GM23338 (cell line): ENCODE data around the gene GRM5. TPM values are rescaled to one million over a fixed set of nuclear protein-coding genes. Genes with fewer than 3 reads are reported as not detected.

Experiments used
- ATAC-seq: fragments of 200-7000 bp; cut with Tn5 transposase; 3 replicates; pipeline ENCODE4 v1.9.1; 2020
- DNase-seq: peaks from one replicate; pipeline ENCODE4 v3.0.0-alpha.2; 2015; ENCODE audit warnings: low spot score
- H2AFZ ChIP-seq: fragments of 200-600 bp; sonication (generic); 2 replicates; pipeline ENCODE4 v1.8.0; 2016; ENCODE audit warnings: antibody characterized with exemption, mild to moderate bottlenecking, moderate library complexity
- H3F3A ChIP-seq: fragments of 200-600 bp; sonication (generic); replicated peaks from 2 replicates; pipeline ENCODE4 v1.8.0; 2017; ENCODE audit warnings: antibody characterized with exemption, mixed run types, low read depth
- H3K27ac ChIP-seq: fragments of 200-600 bp; sonication (generic); 2 replicates; pipeline ENCODE4 v1.6.1; 2016; ENCODE audit warnings: low read depth
- H3K27me3 ChIP-seq: fragments of 200-600 bp; sonication (generic); 2 replicates; pipeline ENCODE4 v1.8.0; 2016; ENCODE audit warnings: mild to moderate bottlenecking, mixed run types, moderate library complexity; ENCODE audit not compliant: insufficient read depth
- H3K36me3 ChIP-seq: fragments of 200-600 bp; sonication (generic); 2 replicates; pipeline ENCODE4 v1.8.0; 2016; ENCODE audit warnings: mild to moderate bottlenecking; ENCODE audit not compliant: insufficient read depth
- H3K4me1 ChIP-seq: fragments of 200-600 bp; sonication (generic); 2 replicates; pipeline ENCODE4 v1.8.0; 2016; ENCODE audit warnings: mild to moderate bottlenecking, moderate library complexity; ENCODE audit not compliant: insufficient read depth
- H3K4me2 ChIP-seq: fragments of 200-600 bp; sonication (generic); 2 replicates; pipeline ENCODE4 v1.7.1; 2017; ENCODE audit warnings: mixed run types
- H3K4me3 ChIP-seq: fragments of 200-600 bp; sonication (generic); 2 replicates; pipeline ENCODE4 v1.6.1; 2016; ENCODE audit warnings: mixed run types
- H3K79me2 ChIP-seq: fragments of 200-600 bp; sonication (generic); replicated peaks from 2 replicates; pipeline ENCODE4 v1.8.0; 2017; ENCODE audit warnings: mild to moderate bottlenecking; ENCODE audit not compliant: insufficient read depth
- H3K9me2 ChIP-seq: fragments of 200-600 bp; sonication (generic); 2 replicates; pipeline ENCODE4 v1.8.0; 2017; ENCODE audit not compliant: insufficient read depth
- H4K20me1 ChIP-seq: fragments of 200-600 bp; sonication (generic); replicated peaks from 2 replicates; pipeline ENCODE4 v1.8.0; 2017; ENCODE audit warnings: mild to moderate bottlenecking; ENCODE audit not compliant: insufficient read depth
- H3K27ac Mint-ChIP-seq: 2 replicates; pipeline ENCODE4 v1.8.0; 2020; ENCODE audit warnings: inconsistent platforms, mild to moderate bottlenecking, moderate library complexity, mixed read lengths
- H3K27me3 Mint-ChIP-seq: 3 replicates; pipeline ENCODE4 v1.8.0; 2022; ENCODE audit warnings: low read depth, mild to moderate bottlenecking, moderate library complexity, mixed read lengths, inconsistent platforms; ENCODE audit not compliant: insufficient read depth, poor library complexity
- H3K36me3 Mint-ChIP-seq: 3 replicates; pipeline ENCODE4 v1.8.0; 2021; ENCODE audit warnings: low read depth, mild to moderate bottlenecking, inconsistent platforms, moderate library complexity, mixed read lengths
- H3K4me1 Mint-ChIP-seq: 3 replicates; pipeline ENCODE4 v1.8.0; 2020; ENCODE audit warnings: mild to moderate bottlenecking, inconsistent platforms, mixed read lengths
- H3K4me3 Mint-ChIP-seq: 3 replicates; pipeline ENCODE4 v1.8.0; 2021; ENCODE audit warnings: moderate library complexity, mild to moderate bottlenecking, inconsistent platforms, mixed read lengths
- H3K9me3 Mint-ChIP-seq: 3 replicates; pipeline ENCODE4 v1.8.0; 2020; ENCODE audit warnings: moderate library complexity, mild to moderate bottlenecking, inconsistent platforms, mixed read lengths
- CTCF ChIP-seq, 2 experiments: fragments of 200-600 bp in 1 of 2; sonication (generic) in 1 of 2; conservative IDR thresholded peaks; 2 replicates each; pipeline versions ENCODE4 v1.5.1 to v1.6.1; 2016 to 2017; ENCODE audit warnings: antibody characterized with exemption in 2 of 2, low read depth in 2 of 2, mild to moderate bottlenecking in 2 of 2, moderate library complexity in 1 of 2
- EZH2 ChIP-seq: fragments of 200-600 bp; sonication (generic); IDR thresholded peaks from one replicate; pipeline ENCODE4 v1.8.0; 2017; ENCODE audit warnings: antibody characterized with exemption, mild to moderate bottlenecking, low read depth; ENCODE audit not compliant: unreplicated experiment
- JUNB ChIP-seq: IDR thresholded peaks from one replicate; pipeline ENCODE4 v1.6.1; 2016; ENCODE audit warnings: antibody characterized with exemption; ENCODE audit not compliant: unreplicated experiment
- NANOG ChIP-seq: IDR thresholded peaks from 2 replicates; pipeline ENCODE4 v1.6.1; 2016; ENCODE audit warnings: antibody characterized with exemption, borderline replicate concordance
- POLR2AphosphoS5 ChIP-seq: IDR thresholded peaks from 2 replicates; pipeline ENCODE4 v1.6.1; 2016; ENCODE audit warnings: antibody characterized with exemption, low read depth
- ZNF331 ChIP-seq: fragments of 250-450 bp; sonication (Bioruptor Pico); IDR thresholded peaks from 2 replicates; pipeline ENCODE4 v1.5.0; 2020; ENCODE audit warnings: low read depth, mild to moderate bottlenecking, moderate library complexity
- polyA plus RNA-seq: library from polyadenylated mRNA; unstranded; fragments of >200 nt; fragmentation: Nextera tagmentation; extraction: Ambion mirVana; gene quantifications from 2 replicates; pipeline ENCODE4 v1.2.1, GENCODE V29; 2016
- total RNA-seq: library from RNA; depleted of rRNA; stranded (reverse); fragments of >200 nt; shearing (Covaris generic); gene quantifications from 2 replicates; pipeline ENCODE4 v1.2.3, GENCODE V29; 2014
- TF ChIP-seq, protein P1 (sequence below): fragments of 250-450 bp; sonication (Bioruptor Pico); IDR thresholded peaks from 2 replicates; pipeline ENCODE4 v1.5.0; 2020; ENCODE audit warnings: mild to moderate bottlenecking, moderate library complexity
- TF ChIP-seq, protein P2 (sequence below): IDR thresholded peaks from one replicate; pipeline ENCODE4 v1.6.1; 2018; ENCODE audit warnings: antibody characterized with exemption; ENCODE audit not compliant: unreplicated experiment

Gene GRM5
- total and polyA plus RNA-seq, 2 experiments from 2014 or later = 0.23 to 0.45 TPM

GRCh38 chr11:89065066-89065465 is 716 bp downstream of the GRM5 start:
- Mint-ChIP-seq H3K27ac (no peak overlapping the region), H3K4me3 (peak overlapping the region; percentile 69), H3K9me3 (no peaks in the 10 kb centered on the region; the same call in 2 of the 3 replicates), H3K27me3 (peaks cover 51% of the 10 kb centered on the region), H3K36me3 (no peaks in the 10 kb centered on the region), H3K4me1 (peaks cover 28% of the 10 kb centered on the region; the same call in 2 of the 3 replicates)
- Histone ChIP-seq H3K27ac (no peak overlapping the region), H4K20me1 (no peaks in the 10 kb centered on the region), H3K27me3 (peaks cover 67% of the 10 kb centered on the region), H3K4me3 (peak overlapping the region; percentile 59), H2AFZ (no peak overlapping the region), H3K79me2 (no peaks in the 10 kb centered on the region), H3K4me1 (0 out of 2 replicates have a peak, but pooled peaks cover 4% of the 10 kb centered on the region), H3K36me3 (no peaks in the 10 kb centered on the region), H3K4me2 (peak overlapping the region; percentile 79), H3K9me2 (no peaks in the 10 kb centered on the region), H3F3A (no peaks in the 10 kb centered on the region)
- TF ChIP-seq ZNF331 (CRISPR knock-in tag) (no peak), POLR2AphosphoS5 (no peak), JUNB (no peak), NANOG (no peak), EZH2 (no peak), CTCF (conservative IDR thresholded peaks at IDR 0.05; ENCODE audit: low read depth in 2 of 2) (no peak)
- TF ChIP-seq, protein P1, sequence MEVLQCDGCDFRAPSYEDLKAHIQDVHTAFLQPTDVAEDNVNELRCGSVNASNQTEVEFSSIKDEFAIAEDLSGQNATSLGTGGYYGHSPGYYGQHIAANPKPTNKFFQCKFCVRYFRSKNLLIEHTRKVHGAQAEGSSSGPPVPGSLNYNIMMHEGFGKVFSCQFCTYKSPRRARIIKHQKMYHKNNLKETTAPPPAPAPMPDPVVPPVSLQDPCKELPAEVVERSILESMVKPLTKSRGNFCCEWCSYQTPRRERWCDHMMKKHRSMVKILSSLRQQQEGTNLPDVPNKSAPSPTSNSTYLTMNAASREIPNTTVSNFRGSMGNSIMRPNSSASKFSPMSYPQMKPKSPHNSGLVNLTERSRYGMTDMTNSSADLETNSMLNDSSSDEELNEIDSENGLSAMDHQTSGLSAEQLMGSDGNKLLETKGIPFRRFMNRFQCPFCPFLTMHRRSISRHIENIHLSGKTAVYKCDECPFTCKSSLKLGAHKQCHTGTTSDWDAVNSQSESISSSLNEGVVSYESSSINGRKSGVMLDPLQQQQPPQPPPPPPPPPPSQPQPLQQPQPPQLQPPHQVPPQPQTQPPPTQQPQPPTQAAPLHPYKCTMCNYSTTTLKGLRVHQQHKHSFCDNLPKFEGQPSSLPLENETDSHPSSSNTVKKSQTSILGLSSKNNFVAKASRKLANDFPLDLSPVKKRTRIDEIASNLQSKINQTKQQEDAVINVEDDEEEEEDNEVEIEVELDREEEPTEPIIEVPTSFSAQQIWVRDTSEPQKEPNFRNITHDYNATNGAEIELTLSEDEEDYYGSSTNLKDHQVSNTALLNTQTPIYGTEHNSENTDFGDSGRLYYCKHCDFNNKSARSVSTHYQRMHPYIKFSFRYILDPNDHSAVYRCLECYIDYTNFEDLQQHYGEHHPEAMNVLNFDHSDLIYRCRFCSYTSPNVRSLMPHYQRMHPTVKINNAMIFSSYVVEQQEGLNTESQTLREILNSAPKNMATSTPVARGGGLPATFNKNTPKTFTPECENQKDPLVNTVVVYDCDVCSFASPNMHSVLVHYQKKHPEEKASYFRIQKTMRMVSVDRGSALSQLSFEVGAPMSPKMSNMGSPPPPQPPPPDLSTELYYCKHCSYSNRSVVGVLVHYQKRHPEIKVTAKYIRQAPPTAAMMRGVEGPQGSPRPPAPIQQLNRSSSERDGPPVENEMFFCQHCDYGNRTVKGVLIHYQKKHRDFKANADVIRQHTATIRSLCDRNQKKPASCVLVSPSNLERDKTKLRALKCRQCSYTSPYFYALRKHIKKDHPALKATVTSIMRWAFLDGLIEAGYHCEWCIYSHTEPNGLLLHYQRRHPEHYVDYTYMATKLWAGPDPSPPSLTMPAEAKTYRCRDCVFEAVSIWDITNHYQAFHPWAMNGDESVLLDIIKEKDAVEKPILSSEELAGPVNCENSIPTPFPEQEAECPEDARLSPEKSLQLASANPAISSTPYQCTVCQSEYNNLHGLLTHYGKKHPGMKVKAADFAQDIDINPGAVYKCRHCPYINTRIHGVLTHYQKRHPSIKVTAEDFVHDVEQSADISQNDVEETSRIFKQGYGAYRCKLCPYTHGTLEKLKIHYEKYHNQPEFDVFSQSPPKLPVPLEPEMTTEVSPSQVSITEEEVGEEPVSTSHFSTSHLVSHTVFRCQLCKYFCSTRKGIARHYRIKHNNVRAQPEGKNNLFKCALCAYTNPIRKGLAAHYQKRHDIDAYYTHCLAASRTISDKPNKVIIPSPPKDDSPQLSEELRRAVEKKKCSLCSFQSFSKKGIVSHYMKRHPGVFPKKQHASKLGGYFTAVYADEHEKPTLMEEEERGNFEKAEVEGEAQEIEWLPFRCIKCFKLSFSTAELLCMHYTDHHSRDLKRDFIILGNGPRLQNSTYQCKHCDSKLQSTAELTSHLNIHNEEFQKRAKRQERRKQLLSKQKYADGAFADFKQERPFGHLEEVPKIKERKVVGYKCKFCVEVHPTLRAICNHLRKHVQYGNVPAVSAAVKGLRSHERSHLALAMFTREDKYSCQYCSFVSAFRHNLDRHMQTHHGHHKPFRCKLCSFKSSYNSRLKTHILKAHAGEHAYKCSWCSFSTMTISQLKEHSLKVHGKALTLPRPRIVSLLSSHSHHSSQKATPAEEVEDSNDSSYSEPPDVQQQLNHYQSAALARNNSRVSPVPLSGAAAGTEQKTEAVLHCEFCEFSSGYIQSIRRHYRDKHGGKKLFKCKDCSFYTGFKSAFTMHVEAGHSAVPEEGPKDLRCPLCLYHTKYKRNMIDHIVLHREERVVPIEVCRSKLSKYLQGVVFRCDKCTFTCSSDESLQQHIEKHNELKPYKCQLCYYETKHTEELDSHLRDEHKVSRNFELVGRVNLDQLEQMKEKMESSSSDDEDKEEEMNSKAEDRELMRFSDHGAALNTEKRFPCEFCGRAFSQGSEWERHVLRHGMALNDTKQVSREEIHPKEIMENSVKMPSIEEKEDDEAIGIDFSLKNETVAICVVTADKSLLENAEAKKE (CRISPR knock-in tag) = no peak
- TF ChIP-seq, protein P2, sequence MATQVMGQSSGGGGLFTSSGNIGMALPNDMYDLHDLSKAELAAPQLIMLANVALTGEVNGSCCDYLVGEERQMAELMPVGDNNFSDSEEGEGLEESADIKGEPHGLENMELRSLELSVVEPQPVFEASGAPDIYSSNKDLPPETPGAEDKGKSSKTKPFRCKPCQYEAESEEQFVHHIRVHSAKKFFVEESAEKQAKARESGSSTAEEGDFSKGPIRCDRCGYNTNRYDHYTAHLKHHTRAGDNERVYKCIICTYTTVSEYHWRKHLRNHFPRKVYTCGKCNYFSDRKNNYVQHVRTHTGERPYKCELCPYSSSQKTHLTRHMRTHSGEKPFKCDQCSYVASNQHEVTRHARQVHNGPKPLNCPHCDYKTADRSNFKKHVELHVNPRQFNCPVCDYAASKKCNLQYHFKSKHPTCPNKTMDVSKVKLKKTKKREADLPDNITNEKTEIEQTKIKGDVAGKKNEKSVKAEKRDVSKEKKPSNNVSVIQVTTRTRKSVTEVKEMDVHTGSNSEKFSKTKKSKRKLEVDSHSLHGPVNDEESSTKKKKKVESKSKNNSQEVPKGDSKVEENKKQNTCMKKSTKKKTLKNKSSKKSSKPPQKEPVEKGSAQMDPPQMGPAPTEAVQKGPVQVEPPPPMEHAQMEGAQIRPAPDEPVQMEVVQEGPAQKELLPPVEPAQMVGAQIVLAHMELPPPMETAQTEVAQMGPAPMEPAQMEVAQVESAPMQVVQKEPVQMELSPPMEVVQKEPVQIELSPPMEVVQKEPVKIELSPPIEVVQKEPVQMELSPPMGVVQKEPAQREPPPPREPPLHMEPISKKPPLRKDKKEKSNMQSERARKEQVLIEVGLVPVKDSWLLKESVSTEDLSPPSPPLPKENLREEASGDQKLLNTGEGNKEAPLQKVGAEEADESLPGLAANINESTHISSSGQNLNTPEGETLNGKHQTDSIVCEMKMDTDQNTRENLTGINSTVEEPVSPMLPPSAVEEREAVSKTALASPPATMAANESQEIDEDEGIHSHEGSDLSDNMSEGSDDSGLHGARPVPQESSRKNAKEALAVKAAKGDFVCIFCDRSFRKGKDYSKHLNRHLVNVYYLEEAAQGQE = no peak
- ATAC-seq (no peak), DNase-seq (no peak)
